ENCODE measurements around the gene ACOXL. TPM values are rescaled to one million over a fixed set of nuclear protein-coding genes. Genes with fewer than 3 reads are reported as not detected.

Gene ACOXL
- total RNA-seq, 1 donor, result not detected

- no peak overlapping the region for H3K27ac ChIP-seq (ENCODE audit: low read depth, low read length)
- no peaks in the 10 kb centered on the region for H3K4me1 ChIP-seq (ENCODE audit: insufficient read depth, low read length)
- no peak overlapping the region for H3K4me2 ChIP-seq (ENCODE audit: insufficient read depth, low read length)
- TF ChIP-seq, protein P1, sequence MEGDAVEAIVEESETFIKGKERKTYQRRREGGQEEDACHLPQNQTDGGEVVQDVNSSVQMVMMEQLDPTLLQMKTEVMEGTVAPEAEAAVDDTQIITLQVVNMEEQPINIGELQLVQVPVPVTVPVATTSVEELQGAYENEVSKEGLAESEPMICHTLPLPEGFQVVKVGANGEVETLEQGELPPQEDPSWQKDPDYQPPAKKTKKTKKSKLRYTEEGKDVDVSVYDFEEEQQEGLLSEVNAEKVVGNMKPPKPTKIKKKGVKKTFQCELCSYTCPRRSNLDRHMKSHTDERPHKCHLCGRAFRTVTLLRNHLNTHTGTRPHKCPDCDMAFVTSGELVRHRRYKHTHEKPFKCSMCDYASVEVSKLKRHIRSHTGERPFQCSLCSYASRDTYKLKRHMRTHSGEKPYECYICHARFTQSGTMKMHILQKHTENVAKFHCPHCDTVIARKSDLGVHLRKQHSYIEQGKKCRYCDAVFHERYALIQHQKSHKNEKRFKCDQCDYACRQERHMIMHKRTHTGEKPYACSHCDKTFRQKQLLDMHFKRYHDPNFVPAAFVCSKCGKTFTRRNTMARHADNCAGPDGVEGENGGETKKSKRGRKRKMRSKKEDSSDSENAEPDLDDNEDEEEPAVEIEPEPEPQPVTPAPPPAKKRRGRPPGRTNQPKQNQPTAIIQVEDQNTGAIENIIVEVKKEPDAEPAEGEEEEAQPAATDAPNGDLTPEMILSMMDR (IDR thresholded peaks at IDR 0.05; ENCODE audit: extremely low read depth, low read depth, low read length), result no peak
- DNase-seq (ENCODE audit: insufficient read length, low spot score, missing footprints), result no peak
- H3K9me3 ChIP-seq (ENCODE audit: low read depth, low read length), result no peaks in the 10 kb centered on the region
- H3K79me2 ChIP-seq (ENCODE audit: insufficient read depth, low read length), result no peaks in the 10 kb centered on the region
- peaks cover 7% of the 10 kb centered on the region for H3K27me3 ChIP-seq (ENCODE audit: insufficient read depth, low read length)
- no peaks in the 10 kb centered on the region for H4K20me1 ChIP-seq (ENCODE audit: insufficient read depth, low read length)
- H3K36me3 ChIP-seq (ENCODE audit: insufficient read depth, low read length), result no peaks in the 10 kb centered on the region
- H2AFZ ChIP-seq (ENCODE audit: low read length), result no peak overlapping the region
- H3K4me3 ChIP-seq (ENCODE audit: insufficient read depth, low read length), result no peak overlapping the region
These were observed 138.2 kb downstream of the ACOXL start for GRCh38 chr2:110870545-110870944.

DNA sequence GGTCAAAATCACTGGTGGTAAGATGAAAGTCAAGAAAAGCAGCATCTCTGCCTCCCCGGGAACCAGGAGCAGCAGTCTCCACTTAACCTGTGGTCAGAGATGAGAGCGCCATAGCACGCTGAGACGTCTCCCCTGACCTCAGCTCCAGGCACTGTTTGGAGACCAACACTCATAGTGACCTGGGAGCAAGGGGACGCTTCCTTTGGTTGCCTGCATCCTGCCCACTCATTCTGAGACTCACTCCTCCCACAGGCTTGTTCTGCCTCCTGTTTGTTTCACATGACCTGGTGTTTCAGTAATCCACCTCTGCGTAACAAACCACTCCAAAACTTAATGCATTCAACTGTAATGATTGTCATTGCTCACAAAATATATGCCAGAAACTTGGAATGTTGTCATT lies 139.3 kb downstream of the ACOXL start:
- DNase-seq (ENCODE audit: insufficient read length, low spot score, missing footprints), result no peak
- no peaks in the 10 kb centered on the region for H3K36me3 ChIP-seq (ENCODE audit: insufficient read depth, low read length)
- H3K27ac ChIP-seq (ENCODE audit: low read depth, low read length), result no peak overlapping the region
- H2AFZ ChIP-seq (ENCODE audit: low read length), result no peak overlapping the region
- H3K4me1 ChIP-seq (ENCODE audit: insufficient read depth, low read length), result no peaks in the 10 kb centered on the region
- TF ChIP-seq, protein P1 (IDR thresholded peaks at IDR 0.05; ENCODE audit: extremely low read depth, low read depth, low read length), result no peak
- no peaks in the 10 kb centered on the region for H3K9me3 ChIP-seq (ENCODE audit: low read depth, low read length)
- H3K27me3 ChIP-seq (ENCODE audit: insufficient read depth, low read length), result peaks cover 11% of the 10 kb centered on the region
- H4K20me1 ChIP-seq (ENCODE audit: insufficient read depth, low read length), result no peaks in the 10 kb centered on the region
- H3K4me2 ChIP-seq (ENCODE audit: insufficient read depth, low read length), result no peak overlapping the region
- no peak overlapping the region for H3K4me3 ChIP-seq (ENCODE audit: insufficient read depth, low read length)
- H3K79me2 ChIP-seq (ENCODE audit: insufficient read depth, low read length), result no peaks in the 10 kb centered on the region

DNA sequence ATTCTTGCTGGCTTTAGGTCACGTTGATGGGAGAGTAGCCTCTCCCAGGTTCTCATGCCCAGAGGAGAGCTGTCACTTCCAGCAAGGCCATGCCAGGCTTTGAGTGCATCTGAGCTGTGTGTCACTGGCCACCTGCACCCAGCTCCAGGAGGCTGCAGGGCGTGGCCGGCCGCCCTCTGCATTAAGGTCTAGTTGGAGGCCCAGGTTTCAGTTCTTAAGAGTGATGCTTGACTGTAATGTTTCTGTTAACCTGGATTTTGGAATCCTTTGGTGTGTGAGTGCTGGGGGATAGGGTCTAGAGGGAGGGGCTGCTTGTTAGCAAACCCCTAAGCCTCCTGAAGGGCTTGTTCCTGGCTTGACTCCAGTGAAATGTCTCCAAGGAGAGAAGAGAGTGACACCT lies 140.1 kb downstream of the ACOXL start:
- H3K27me3 ChIP-seq (ENCODE audit: insufficient read depth, low read length), result peaks cover 13% of the 10 kb centered on the region
- DNase-seq (ENCODE audit: insufficient read length, low spot score, missing footprints), result no peak
- no peaks in the 10 kb centered on the region for H3K79me2 ChIP-seq (ENCODE audit: insufficient read depth, low read length)
- TF ChIP-seq, protein P1 (IDR thresholded peaks at IDR 0.05; ENCODE audit: extremely low read depth, low read depth, low read length), result no peak
- no peak overlapping the region for H3K27ac ChIP-seq (ENCODE audit: low read depth, low read length)
- no peak overlapping the region for H3K4me3 ChIP-seq (ENCODE audit: insufficient read depth, low read length)
- H3K36me3 ChIP-seq (ENCODE audit: insufficient read depth, low read length), result no peaks in the 10 kb centered on the region
- no peak overlapping the region for H2AFZ ChIP-seq (ENCODE audit: low read length)
- no peaks in the 10 kb centered on the region for H3K4me1 ChIP-seq (ENCODE audit: insufficient read depth, low read length)
- H3K4me2 ChIP-seq (ENCODE audit: insufficient read depth, low read length), result no peak overlapping the region
- no peaks in the 10 kb centered on the region for H4K20me1 ChIP-seq (ENCODE audit: insufficient read depth, low read length)
- H3K9me3 ChIP-seq (ENCODE audit: low read depth, low read length), result no peaks in the 10 kb centered on the region

GRCh38 chr2:110873056-110873502 lies 140.7 kb downstream of the ACOXL start:
- TF ChIP-seq, protein P1 (IDR thresholded peaks at IDR 0.05; ENCODE audit: extremely low read depth, low read depth, low read length), result no peak
- H3K4me2 ChIP-seq (ENCODE audit: insufficient read depth, low read length), result no peak overlapping the region
- no peak overlapping the region for H2AFZ ChIP-seq (ENCODE audit: low read length)
- no peaks in the 10 kb centered on the region for H3K4me1 ChIP-seq (ENCODE audit: insufficient read depth, low read length)
- no peak overlapping the region for H3K4me3 ChIP-seq (ENCODE audit: insufficient read depth, low read length)
- no peaks in the 10 kb centered on the region for H3K79me2 ChIP-seq (ENCODE audit: insufficient read depth, low read length)
- H3K36me3 ChIP-seq (ENCODE audit: insufficient read depth, low read length), result no peaks in the 10 kb centered on the region
- H4K20me1 ChIP-seq (ENCODE audit: insufficient read depth, low read length), result no peaks in the 10 kb centered on the region
- no peak overlapping the region for H3K27ac ChIP-seq (ENCODE audit: low read depth, low read length)
- H3K9me3 ChIP-seq (ENCODE audit: low read depth, low read length), result no peaks in the 10 kb centered on the region
- DNase-seq (ENCODE audit: insufficient read length, low spot score, missing footprints), result no peak
- H3K27me3 ChIP-seq (ENCODE audit: insufficient read depth, low read length), result peaks cover 14% of the 10 kb centered on the region
